ENCODE measurements around the gene ANKRD53. TPM values are rescaled to one million over a fixed set of nuclear protein-coding genes. Genes with fewer than 3 reads are reported as not detected.
"Not testable (repeated sequence)": the region's sequence is repeated elsewhere in the genome, so short reads cannot be mapped to it uniquely, and the experiment has no call there.

The ANKRD53 gene
- total RNA-seq, 1 donor from 2014 or later = 1.1 TPM

DNA sequence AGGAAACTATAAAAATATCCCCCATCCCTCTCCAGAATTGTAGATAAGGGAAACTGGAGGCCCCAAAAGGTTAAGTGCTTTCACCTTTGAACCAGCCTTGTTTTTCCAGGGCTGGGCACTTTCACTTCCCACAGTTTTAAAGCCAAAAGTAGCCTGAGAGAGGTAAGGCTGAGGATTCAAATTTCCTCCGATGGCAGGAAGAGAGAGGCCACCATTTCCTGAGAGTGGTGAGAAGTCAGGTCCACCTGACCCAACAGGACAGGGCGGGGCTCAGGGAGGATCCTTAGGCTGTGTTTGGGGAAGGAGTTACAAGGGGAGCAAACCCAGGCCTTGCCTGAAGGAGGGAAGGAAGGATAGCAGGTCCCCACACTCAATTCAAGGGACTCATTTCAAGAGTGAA lies 20.9 kb downstream of the ANKRD53 start:
- DNase-seq (no peak), ATAC-seq (no peak)
- intact Hi-C loops (cut with DNase I) = no loop called here

DNA sequence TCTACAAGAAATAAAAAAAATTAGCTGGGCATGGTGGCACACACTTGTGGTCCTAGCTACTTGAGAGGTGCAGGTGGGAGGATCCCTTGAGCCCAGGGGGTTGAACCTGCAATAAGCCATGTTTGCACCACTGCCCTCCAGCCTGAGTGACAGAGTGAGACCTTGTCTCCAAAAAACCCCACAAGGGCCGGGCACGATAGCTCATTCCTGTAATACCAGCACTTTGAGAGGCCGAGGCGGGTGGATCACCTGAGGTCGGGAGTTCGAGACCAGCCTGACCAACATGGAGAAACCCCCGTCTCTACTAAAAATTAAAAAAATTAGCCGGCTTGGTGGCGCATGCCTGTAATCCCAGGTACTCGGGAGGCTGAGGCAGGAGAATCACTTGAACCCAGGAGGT lies 21.5 kb downstream of the ANKRD53 start:
- intact Hi-C loops (cut with DNase I); H3K36me3 ChIP-seq; H3K27me3 ChIP-seq (ENCODE audit: low read depth); H3K4me3 ChIP-seq; DNase-seq; H3K27ac ChIP-seq; ATAC-seq; H3K9me3 ChIP-seq: not testable (repeated sequence)
- peaks cover 12% of the 10 kb centered on the region for H3K4me1 ChIP-seq

More for the DNA sequence above, 20.9 kb downstream of the ANKRD53 start:
- no peak overlapping the region for H3K4me3 ChIP-seq
- H3K27ac ChIP-seq = no peak overlapping the region
- H3K27me3 ChIP-seq (ENCODE audit: low read depth) = no peaks in the 10 kb centered on the region
- TF ChIP-seq CTCF (IDR thresholded peaks at IDR 0.05) = no peak
- no peaks in the 10 kb centered on the region for H3K9me3 ChIP-seq
- no peaks in the 10 kb centered on the region for H3K36me3 ChIP-seq
- peaks cover 12% of the 10 kb centered on the region for H3K4me1 ChIP-seq

DNA sequence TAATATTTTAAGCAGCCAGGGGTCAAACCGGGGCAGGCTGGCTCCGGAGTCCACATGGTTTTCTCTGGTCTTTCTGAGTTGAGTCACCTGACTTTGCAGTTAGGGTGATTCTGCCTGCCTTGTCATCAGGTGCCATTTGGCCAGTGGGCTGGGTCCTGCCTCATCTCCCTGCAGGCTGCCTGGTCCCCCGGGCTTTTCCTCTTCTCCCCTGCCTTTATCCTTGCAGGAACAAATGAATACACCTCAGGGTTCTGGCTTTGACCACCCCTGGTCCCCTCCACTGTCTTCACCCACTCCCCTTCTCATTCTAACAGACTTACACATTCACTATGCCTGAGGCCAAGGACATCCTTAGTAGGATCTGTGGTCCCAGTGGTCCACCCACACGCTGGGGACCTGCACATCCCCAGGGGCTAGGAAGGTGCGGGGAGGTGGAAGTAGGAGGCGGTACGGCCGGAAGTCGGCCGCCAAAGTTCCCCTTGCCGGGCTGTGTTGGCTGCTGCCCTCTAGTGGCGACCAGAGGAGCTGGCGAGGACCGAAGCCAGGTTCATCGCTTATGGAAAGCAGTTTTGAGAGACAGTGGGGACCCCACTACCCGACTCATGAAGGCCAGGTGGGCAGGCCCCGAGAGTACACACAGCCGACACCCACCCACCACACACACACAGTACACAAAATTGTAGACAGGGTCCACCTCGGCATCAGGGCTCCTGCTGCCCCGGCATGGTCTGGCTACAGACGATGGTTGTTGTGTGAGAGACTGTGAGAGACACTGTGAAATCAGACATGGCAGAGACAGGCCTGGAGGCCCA lies 22.6 kb downstream of the ANKRD53 start:
- intact Hi-C loops (cut with DNase I) = no loop called here
- H3K36me3 ChIP-seq = no peaks in the 10 kb centered on the region
- ATAC-seq (peak; percentile 92), DNase-seq (peak; percentile 87)
- H3K9me3 ChIP-seq = no peaks in the 10 kb centered on the region
- peaks cover 5% of the 10 kb centered on the region for H3K4me1 ChIP-seq
- peak overlapping the region; percentile 26 for H3K4me3 ChIP-seq
- H3K27ac ChIP-seq = no peak overlapping the region
- TF ChIP-seq CTCF (IDR thresholded peaks at IDR 0.05) = peak; percentile 93
- no peaks in the 10 kb centered on the region for H3K27me3 ChIP-seq (ENCODE audit: low read depth)

- Histone ChIP-seq H3K9me3 (no peaks in the 10 kb centered on the region), H3K4me3 (no peak overlapping the region), H3K27me3 (ENCODE audit: low read depth) (no peaks in the 10 kb centered on the region), H3K4me1 (peaks cover 5% of the 10 kb centered on the region), H3K36me3 (no peaks in the 10 kb centered on the region), H3K27ac (no peak overlapping the region)
- no peak for DNase-seq
- intact Hi-C loops (cut with DNase I) = no loop called here
- no peak for TF ChIP-seq CTCF (IDR thresholded peaks at IDR 0.05)
- ATAC-seq = no peak
Measured at GRCh38 chr2:71001592-71001927, 23.1 kb downstream of the ANKRD53 start.

- H3K4me1 ChIP-seq = peaks cover 5% of the 10 kb centered on the region
- no peaks in the 10 kb centered on the region for H3K27me3 ChIP-seq (ENCODE audit: low read depth)
- H3K9me3 ChIP-seq = no peaks in the 10 kb centered on the region
- no peak overlapping the region for H3K4me3 ChIP-seq
- H3K36me3 ChIP-seq = no peaks in the 10 kb centered on the region
- ATAC-seq = no peak
- TF ChIP-seq CTCF (IDR thresholded peaks at IDR 0.05) = no peak
- DNase-seq = no peak
- H3K27ac ChIP-seq = no peak overlapping the region
- intact Hi-C loops (cut with DNase I) = no loop called here
Measured at GRCh38 chr2:71001981-71002570, 23.6 kb downstream of the ANKRD53 start.

GRCh38 chr2:71003396-71003795 lies 25.0 kb downstream of the ANKRD53 start:
- no peaks in the 10 kb centered on the region for H3K9me3 ChIP-seq
- H3K27me3 ChIP-seq (ENCODE audit: low read depth) = no peaks in the 10 kb centered on the region
- no peak for TF ChIP-seq CTCF (IDR thresholded peaks at IDR 0.05)
- DNase-seq (no peak), ATAC-seq (no peak)
- intact Hi-C loops (cut with DNase I) = no loop called here
- no peaks in the 10 kb centered on the region for H3K36me3 ChIP-seq
- H3K4me1 ChIP-seq = peaks cover 5% of the 10 kb centered on the region
- H3K27ac ChIP-seq = no peak overlapping the region
- no peak overlapping the region for H3K4me3 ChIP-seq
